HG03039 (cell line): ENCODE data around the gene RAD51AP2.
"Not testable (repeated sequence)": the region's sequence is repeated elsewhere in the genome, so short reads cannot be mapped to it uniquely, and the experiment has no call there.

Source experiments
- ATAC-seq: cut with Tn5 transposase; IDR thresholded peaks from one replicate; pipeline ENCODE4 v1.9.1; 2021; ENCODE audit warnings: mild to moderate bottlenecking, moderate library complexity; ENCODE audit not compliant: unreplicated experiment

Gene RAD51AP2

DNA sequence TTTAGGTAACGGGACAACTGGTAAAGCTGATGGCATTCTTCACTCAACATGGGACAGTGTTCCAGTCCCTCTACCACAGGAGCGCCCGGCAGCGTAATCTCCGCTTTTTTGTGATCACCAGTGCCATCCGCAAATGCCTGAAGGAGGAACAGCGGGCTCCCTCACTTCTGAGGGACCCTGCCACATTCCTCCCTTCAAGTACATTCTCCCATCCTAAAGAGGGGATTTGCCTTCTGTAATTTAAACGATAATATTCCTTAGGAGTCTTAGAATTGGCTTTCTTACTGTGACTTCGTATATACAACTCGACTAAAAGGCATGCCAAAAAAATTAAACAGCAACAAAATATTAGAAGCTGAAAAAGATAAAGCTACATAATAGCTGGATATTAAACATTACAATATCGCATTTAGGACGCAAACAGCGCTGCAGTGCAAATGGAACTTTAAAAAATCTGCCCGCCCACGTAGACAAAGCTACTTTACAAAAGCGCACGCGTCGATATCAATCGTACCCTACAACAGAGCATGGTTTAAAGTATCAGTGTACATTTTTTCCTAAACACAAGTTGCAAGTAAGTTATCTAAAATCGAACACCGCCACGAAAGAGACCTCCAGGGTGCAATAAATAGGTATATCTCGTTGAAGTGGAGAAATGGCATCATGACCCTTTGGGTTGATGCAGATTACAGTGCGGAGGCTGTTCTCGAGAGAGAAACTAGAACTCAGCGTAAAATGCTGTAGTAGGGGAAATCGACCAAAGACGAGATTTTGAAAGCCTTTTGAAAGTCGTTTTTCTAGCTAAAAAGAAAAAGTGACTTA is 20.0 kb upstream of the RAD51AP2 start:
- ATAC-seq = peak; percentile 33

GRCh38 chr2:17536416-17536815 is 18.2 kb upstream of the RAD51AP2 start:
- no peak for ATAC-seq

DNA sequence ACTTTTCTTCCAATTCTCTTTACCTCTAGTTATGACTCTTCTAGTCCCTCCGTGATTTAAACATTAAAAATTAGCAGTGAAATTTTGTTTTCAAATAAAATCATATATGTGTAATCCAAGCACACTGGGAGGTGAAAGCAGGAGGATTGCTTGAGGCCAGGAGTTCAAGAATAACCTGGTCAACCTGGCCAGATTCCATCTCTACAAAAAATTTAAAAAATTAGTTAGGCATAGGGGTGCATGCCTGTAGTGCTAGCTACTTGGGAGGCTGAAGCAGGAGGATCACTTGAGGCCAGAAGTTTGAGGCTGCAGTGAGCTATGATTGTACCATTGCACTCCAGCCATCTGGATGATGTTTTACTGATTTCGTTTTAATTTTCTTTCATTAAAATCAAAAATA is 15.3 kb upstream of the RAD51AP2 start:
- no peak for ATAC-seq

DNA sequence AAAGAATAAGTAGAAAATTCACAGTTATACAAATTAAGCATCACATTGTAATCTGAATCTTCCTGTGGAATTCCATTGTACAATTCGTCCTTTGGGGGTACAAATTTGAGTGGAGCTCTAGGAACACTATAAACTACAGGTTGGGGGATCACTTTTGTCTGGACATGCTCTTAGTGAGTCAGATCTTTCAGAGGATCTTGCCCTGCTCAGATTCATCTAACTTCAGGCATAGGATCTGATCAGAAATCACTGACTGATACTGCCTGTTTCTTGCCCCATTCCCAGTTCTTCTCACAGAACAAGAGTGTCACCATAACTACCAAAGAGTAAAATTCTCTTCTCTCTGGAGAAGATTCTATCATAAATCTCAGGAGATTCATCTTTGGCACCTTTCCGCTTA is 11.5 kb upstream of the RAD51AP2 start:
- no peak for ATAC-seq

GRCh38 chr2:17522303-17522702 is 4.1 kb upstream of the RAD51AP2 start:
- no peak for ATAC-seq

GRCh38 chr2:17521621-17522020 is 3.4 kb upstream of the RAD51AP2 start:
- ATAC-seq = no peak

- peak; percentile 36 for ATAC-seq
These were observed 2.5 kb upstream of the RAD51AP2 start for GRCh38 chr2:17520761-17521160.

DNA sequence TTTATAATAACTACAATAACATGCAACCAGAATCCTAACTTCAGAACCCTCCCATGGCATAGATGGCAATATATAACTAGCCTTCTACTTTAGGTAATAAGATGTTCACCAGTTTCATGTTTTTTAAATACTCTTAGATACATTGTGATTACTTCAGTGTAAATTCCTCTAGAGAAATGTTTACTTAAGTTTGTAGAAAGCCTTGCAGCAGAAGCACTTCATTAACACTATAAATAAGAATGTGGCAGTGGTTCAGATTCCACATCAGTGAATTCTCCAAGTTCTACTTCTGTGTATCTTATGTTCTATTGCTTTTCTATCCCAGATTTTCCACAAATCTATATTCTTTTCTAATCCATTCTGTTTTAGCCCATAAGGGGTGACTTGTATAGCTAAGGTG is 1.2 kb upstream of the RAD51AP2 start:
- ATAC-seq = no peak

DNA sequence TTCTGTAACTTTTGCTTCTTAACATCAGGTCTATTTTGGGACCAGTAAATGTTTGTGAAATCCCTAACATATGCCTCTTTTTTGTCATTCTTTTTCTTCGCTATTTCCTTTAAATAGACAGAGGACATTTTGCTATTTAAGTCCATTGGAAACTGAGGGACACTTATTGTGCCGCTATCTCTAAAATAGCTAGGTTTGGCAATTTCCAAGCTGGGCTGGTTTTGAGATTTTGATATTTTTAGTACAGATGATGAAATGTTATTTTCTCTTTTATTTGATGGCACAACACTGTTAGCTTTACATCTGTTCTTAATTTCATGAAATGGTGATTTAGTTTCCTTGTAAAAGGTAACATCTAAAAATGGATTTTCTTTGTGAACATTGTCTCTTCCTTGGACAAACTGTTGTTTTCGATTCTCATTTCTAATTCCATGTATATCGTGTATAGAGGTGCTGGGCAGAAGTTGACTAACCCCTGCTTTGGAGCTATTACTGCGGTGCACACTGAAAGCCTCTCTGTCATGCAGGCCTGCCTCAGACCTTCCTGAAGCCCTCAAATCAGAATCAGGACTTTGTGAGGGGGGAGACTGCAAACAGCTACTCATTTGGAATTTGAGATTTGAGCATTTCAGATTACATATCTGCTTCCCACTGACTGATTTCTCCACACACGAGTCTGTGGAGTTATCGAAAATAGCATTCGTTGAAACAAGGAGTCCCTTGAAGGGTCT is 594 bp downstream of the RAD51AP2 start:
- ATAC-seq = peak; percentile 17

DNA sequence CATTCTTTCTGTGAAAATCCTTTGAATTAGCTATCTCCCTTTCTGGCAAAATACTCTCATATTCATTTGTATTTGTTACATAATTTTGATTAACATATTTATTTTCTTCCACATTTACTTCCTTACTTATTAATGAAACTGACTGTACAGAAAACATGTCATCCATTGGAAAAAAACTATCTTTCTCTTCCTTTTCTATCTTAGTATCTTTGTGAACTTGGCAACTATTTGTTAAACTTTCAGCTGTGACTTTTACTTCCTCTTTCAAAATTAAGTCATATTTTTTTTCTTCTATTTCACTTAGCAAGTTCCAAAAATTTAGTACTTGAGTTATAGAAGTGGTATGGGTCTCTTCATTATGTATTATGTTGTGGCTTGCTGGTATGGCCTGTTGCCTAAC is 2.6 kb downstream of the RAD51AP2 start:
- no peak for ATAC-seq

DNA sequence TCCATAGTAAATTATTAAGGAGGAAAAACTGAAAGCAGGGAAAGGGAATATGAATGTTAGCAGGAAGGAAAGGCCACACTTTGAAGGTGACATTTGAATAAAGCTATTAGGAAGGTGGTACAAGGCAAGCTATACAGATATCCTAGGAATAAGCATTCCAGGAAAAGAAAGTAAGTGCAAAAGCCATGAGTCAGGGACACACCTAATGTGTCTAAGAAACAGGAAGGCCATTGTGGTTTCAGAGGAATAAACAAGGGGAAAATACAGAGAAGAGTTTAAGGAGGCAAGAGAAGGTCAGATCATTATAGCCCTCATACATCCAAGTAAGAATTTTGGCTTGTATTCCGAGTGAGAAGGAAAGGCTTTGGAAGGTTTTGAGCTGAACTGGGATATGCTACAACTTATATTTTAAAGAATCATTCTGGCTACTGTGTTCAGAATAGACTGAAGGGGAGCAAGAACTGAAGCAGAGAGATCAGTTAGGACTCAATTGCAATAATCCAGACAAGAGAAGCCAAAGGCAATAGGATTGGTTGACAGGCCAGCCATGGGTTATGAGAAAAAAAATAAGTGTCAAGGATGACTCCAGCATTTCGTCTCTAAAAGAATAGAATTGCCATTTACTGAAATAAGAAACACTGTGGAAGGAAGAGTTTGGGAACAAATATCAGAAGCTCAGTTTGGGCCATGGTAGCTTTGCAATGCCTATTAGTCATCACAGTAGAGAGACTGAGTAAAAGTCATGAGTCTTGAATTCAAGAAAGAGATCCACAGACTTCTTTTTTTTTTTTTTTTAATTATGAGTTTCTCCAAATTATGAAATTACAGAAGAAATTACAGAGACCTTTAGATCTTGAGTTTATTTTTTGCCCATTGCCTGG is 11.3 kb downstream of the RAD51AP2 start:
- no peak for ATAC-seq

DNA sequence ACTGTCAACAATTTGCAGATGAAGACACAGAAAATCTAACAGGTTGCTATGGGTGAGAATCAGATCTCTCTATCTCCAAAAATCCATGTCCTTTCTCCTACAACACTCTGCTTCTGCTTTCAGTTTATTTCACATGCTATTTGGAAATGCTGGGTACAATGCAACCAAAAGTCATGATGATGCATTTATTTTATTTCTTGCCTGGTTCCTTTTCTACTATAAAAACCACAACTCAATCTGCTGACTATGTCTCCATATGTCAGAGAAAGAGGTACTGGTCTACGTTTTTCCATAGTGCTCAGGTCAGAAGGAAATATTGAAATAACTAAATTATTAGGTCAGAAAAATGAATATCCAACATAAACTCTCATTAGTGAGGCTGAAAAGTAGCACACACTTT is 20.5 kb downstream of the RAD51AP2 start:
- ATAC-seq = no peak

DNA sequence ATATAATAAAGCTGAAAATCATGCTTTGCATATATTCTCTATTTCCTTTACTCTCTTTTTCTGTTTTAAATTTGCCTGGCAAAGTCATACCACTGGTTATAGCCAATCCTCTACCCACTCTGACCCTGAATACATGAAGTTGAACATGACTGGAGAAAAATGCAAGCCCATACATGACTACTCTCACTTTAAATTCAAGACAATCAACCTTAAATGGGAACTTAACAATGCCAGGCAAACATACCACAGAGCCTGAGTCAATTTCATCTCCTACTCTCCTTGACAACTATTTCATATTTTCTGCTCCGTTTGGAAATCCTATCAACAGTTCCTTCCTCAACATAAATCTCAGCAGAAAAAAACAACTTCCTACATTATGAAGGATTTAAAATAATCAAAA is 22.6 kb downstream of the RAD51AP2 start:
- no peak for ATAC-seq

- not testable (repeated sequence) for ATAC-seq
These were observed 28.1 kb downstream of the RAD51AP2 start for GRCh38 chr2:17490165-17490564.

DNA sequence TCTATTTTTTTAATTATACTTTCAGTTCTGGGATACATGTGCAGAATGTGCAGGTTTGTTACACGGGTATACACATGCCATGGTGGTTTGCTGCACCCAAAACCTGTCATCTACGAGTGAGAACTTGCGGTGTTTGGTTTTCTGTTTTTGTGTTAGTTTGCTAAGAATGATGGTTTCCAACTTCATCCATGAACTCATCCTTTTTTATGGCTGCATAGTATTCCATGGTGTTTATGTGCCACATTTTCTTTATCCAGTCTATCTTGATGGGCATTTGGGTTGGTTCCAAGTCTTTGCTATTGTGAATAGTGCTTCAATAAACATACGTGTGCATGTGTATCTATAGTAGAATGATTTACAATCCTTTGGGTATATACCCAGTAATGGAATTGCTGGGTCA is 29.6 kb downstream of the RAD51AP2 start:
- not testable (repeated sequence) for ATAC-seq

DNA sequence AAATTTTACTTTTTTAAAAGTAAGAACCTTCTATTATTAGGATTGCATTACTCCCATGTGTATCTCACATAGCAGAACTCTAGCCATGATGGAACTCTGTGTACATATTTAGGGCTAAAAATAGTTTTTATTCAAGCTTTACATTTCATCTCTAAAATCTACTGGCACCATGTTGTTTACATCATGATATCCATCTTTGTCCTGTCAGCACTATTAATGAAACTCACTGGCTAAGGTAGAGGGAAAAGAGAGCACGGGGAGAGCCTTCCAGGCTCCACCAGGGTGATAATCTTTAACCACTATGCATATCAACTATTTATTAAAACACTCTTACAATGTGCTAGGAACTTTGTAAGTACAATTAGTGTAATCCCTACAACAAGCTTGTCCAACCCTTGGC is 34.7 kb downstream of the RAD51AP2 start:
- no peak for ATAC-seq

DNA sequence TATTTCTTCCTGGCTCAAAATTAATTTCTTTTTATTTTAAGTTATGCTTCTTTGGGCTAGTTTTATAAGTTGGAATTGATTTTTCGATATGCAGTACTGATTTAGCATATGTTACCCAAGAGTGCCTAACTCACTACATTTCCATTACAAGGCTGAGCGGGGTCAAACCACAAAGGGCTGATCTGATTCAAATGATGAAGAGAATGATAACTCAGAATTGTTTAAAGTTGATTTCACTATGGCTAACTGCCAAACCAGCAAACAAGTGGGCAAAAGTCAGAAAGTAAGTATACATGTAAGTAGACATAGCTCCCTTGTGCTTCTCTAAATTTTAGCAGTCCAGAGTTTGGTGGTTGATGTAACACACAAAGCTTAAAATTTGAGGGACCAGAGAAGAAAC is 35.6 kb downstream of the RAD51AP2 start:
- ATAC-seq = no peak

DNA sequence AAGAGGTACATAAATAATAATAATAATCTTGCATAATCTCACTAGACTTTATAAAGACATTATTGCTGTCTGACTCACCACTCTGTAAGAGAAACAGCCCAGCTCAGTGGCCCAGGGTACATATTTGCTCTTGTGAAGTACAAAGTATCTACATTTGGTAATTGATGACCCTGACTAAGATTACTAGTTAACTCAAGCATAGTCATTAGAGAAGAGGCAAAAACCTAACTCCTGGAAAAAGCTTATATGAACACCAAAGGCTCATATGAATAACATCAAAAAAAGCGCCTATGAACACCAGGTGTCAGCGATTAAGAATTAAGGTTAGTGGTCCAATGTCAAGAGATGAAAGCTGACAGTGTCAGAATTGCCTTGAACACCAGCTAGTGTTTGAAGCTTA is 38.4 kb downstream of the RAD51AP2 start:
- ATAC-seq = no peak

DNA sequence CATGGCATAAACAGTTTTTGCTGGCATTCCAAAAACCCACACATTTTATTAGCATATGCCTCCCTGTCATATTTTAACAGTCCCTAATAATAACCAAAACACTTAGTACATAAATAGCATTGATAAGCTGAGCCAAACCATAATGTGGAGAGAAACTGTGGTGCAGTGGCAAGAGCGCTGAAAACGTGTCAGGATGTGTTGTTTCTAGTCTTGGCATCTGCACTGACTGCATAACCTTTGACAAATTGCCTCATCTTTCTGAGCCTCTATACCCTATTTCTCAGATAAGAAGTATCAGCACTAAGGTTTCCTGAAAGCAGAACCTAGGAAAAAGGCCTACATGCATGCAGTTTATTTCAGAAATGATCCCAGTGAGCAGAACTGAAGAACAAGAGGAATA is 41.4 kb downstream of the RAD51AP2 start:
- no peak for ATAC-seq

GRCh38 chr2:17476064-17476463 is 42.2 kb downstream of the RAD51AP2 start:
- ATAC-seq = no peak

DNA sequence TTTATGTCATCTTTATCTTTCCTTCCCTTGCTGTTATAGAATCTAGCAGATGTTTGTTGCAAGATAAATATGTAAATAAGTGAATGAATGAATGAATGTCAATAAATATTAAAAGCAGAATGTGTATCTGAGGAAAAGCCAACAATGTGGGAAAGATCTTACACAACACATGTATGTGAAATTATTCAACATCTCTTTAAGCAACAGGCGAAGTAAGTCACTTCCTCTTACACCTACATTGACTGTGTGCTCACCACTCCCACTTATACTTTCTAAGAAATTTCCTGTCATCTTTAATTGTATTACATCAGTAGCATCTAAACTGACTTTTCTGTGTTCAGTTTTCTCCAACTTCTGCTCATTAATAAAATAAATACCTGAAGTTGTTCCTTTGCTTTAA is 43.0 kb downstream of the RAD51AP2 start:
- no peak for ATAC-seq
